CD4-positive, alpha-beta T cell treated with Interferon gamma for 1 hour (primary cell): ENCODE measurements around the gene EVX1.

ENCODE experiments used
- DNase-seq: peaks from one replicate; pipeline ENCODE4 v3.0.0-alpha.2; 2020

Gene EVX1

DNA sequence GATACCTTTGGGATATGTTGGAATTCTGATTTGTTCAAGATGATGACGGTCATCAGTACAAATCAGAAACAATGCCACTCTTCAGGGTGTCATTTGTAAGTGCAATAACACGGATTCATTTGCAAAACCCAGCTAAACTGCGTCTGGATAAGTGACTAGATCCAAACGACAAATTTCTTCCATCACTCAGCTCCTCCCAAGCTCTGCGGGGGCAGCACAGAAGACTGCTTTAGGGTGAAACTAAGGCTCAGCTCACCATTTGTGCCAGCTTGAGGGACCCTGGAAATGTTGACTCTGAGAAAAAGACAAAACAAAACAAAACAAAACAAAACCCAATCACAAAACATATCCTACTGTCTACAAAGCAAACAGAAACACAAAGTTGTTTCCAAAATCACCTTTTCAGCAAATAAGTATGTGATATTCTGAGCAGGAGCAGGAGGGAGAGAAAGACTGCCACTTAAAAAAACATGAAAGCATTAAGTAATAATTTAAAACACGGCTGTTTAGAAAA is 8.0 kb downstream of the EVX1 start:
- DNase-seq = no peak

DNA sequence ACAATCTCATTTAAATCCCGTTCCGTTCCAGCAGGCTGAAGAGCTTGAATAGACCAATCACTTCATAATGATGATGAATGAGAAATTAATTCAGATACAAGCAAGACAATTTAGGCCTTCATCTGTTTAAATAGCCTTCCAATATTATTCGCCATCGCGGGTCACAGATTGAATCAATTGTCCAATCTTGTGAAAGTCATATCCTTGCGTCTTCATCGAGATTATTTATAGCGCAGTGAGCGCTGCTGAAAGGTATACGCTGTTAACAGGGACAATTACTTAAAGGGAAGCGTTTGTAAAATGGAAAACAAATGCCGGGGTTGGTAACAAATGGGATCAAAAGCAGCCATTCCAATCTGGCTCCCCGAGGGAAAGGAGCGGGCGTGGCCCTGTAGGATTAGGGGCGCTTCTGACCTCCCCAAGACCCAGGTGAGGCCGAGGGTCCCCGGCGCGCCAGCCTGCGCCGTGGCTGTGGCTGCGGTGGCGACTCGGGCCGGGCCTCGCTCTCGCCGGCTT is 8.6 kb downstream of the EVX1 start:
- no peak for DNase-seq

GRCh38 chr7:27251652-27252590 is 9.3 kb downstream of the EVX1 start:
- DNase-seq = no peak

DNA sequence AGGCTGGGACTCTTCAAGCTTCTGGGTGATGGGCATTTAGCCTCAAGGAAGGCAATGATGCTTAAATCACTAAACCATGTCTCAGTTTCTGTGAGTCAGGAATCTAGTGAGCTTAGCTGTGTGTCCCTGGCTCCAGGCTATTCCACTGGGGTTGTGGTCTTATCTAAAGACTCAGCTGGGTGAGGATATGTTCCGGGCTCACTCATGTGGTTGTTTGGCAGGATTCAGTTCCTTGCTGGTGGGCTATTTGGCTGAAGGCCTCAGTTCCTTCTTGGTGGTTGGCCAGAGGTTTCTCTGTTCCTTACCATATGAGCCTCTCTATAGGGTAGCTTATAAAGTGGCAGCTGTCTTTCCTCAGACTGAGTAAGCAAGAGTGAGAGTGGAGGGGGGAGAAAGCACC is 12.0 kb downstream of the EVX1 start:
- no peak for DNase-seq

GRCh38 chr7:27260211-27260610 is 17.6 kb downstream of the EVX1 start:
- no peak for DNase-seq

DNA sequence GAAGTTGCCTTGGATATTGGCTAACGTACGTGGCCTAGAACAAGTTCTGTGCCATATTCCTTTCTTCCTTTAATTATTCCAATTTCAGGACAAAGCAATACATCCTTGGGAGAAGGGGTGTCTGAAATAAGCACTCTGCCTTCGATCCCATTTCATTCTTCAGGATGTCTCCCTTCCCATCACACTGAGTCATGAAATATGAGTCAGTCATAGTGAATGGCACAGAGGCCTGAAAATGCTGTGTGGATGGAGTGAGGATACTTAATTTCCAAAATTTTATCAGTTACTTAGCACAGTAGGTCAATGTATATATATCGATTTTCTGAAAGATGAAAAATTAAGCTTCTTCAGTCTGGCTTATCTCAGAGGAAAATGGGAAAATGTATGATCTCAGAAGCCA is 19.5 kb downstream of the EVX1 start:
- no peak for DNase-seq

- no peak for DNase-seq
Measured at GRCh38 chr7:27263781-27264180, 21.2 kb downstream of the EVX1 start.

- DNase-seq = no peak
Measured at GRCh38 chr7:27269455-27269854, 26.9 kb downstream of the EVX1 start.

DNA sequence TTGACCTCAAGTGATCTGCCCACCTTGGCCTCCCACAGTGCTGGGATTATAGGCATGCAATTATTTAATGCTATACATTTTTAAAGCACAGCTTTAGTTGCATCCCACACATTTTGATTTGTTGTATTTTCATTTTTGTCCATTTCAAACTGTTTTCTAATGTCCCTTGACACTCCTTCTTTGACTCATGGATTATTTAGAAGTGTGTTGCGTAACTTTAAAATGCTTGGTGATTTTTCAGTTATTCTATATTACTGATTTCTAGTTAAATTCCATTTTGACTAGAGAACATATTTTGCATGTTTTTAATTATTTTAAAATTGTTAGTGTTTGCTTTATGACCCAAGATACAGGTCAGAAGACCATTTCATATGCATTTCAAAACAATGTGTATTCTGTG is 28.8 kb downstream of the EVX1 start:
- DNase-seq = no peak

GRCh38 chr7:27277628-27278027 is 35.0 kb downstream of the EVX1 start:
- DNase-seq = no peak

GRCh38 chr7:27283558-27283957 is 41.0 kb downstream of the EVX1 start:
- no peak for DNase-seq

DNA sequence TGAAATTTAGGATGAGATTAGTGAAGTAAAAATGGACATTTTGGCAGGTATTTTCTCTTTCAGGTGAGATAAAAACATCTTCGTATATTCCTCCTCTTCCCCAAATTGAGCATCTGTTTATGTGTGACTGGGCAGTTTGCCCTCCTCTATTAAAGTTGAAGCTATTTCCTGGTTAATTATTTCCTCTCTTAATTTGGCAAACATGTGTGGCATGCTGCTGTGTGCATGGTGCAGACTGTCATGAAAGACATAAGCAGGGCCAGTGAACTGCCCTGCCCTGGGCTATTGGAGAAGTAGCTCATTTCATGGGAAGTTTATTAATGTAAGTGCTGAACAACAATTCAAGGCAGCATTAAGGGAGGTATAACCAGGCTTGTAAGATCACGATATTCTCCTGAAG is 52.6 kb downstream of the EVX1 start:
- no peak for DNase-seq

- DNase-seq = no peak
Measured at GRCh38 chr7:27297356-27297755, 54.8 kb downstream of the EVX1 start.
